Measurements from ENCODE around the gene OR1M1. TPM values are rescaled to one million over a fixed set of nuclear protein-coding genes. Genes with fewer than 3 reads are reported as not detected.
"Not testable (repeated sequence)": the region's sequence is repeated elsewhere in the genome, so short reads cannot be mapped to it uniquely, and the experiment has no call there.

The OR1M1 gene
- total RNA-seq, 4 donors from 2014 or later: not detected

DNA sequence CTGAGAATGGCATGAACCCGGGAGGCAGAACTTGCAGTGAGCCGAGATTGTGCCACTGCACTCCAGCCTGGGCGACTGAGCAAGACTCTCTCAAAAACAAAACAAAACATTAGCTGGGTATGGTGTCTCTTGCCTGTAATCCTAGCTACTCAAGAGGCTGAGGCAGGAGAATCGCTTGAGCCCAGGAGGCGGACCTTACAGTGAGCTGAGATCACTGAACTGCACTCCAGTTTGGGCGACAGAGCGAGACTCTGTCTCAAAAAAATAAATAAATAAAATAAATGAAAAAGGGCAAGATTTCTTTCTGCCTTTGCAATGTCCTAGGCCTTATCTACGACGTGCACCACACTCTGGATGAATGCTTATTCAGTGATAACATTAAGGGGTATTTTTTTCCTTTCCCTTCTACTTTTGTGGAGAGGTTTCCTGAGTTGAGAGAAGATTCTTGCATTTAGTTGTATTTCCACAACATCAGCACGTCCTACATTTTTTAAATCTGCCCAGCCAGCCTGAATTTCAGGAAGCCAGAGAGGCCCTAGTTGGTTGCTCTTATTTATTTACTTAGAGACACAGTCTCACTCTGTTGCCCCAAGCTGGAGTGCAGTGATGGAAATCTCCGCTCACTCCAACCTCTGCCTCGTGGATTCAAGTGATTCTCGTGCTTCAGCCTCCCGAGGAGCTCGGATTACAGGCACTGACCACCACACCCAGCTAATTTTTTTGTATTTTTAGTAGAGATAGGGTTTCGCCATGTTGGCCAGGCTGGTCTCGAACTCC lies 26.1 kb upstream of the OR1M1 start:
- no peak for DNase-seq
- Histone ChIP-seq H3K4me1 (peaks cover 0 to 2% (median 0%) of the 10 kb centered on the region in 3 donors), H3K4me3 (no peak overlapping the region), H3K36me3 (no peaks in the 10 kb centered on the region), H3K9me3 (no peaks in the 10 kb centered on the region), H3K27ac (no peak overlapping the region), H3K27me3 (peaks cover 0 to 69% (median 0%) of the 10 kb centered on the region in 4 donors)
- 61 to 81% methylated on average over 16 to 17 of the region's 17 CpGs for WGBS, 2 donors
- no peak for TF ChIP-seq CTCF (IDR thresholded peaks at IDR 0.05)
- no peak for TF ChIP-seq POLR2A (IDR thresholded peaks at IDR 0.05)
- intact Hi-C loops (cut with DNase I): no loop called here

GRCh38 chr19:9061879-9062278 lies 25.0 kb upstream of the OR1M1 start:
- WGBS, 2 donors: 74 to 78% methylated on average over 8 of the region's 8 CpGs
- intact Hi-C loops (cut with DNase I): no loop called here

GRCh38 chr19:9065457-9066014 lies 21.3 kb upstream of the OR1M1 start:
- no peak overlapping the region for H3K4me3 ChIP-seq
- no peaks in the 10 kb centered on the region for H3K36me3 ChIP-seq
- peaks cover 0 to 7% (median 0%) of the 10 kb centered on the region in 3 donors for H3K4me1 ChIP-seq
- no peak for DNase-seq
- intact Hi-C loops (cut with DNase I): no loop called here
- peaks cover 0 to 26% (median 0%) of the 10 kb centered on the region in 4 donors for H3K27me3 ChIP-seq
- H3K27ac ChIP-seq: no peak overlapping the region
- H3K9me3 ChIP-seq: no peaks in the 10 kb centered on the region
- TF ChIP-seq CTCF (IDR thresholded peaks at IDR 0.05): no peak
- TF ChIP-seq POLR2A (IDR thresholded peaks at IDR 0.05): no peak
- 78 to 93% methylated on average over 3 to 6 of the region's 12 CpGs for WGBS, 2 donors

More at GRCh38 chr19:9061879-9062278, 25.0 kb upstream of the OR1M1 start:
- DNase-seq: no peak
- H3K27ac ChIP-seq: no peak overlapping the region
- peaks cover 0 to 59% (median 0%) of the 10 kb centered on the region in 4 donors for H3K27me3 ChIP-seq
- no peak overlapping the region for H3K4me3 ChIP-seq
- H3K4me1 ChIP-seq: no peaks in the 10 kb centered on the region
- no peaks in the 10 kb centered on the region for H3K9me3 ChIP-seq
- TF ChIP-seq CTCF (IDR thresholded peaks at IDR 0.05) (no peak), POLR2A (IDR thresholded peaks at IDR 0.05) (no peak)
- H3K36me3 ChIP-seq: no peaks in the 10 kb centered on the region

DNA sequence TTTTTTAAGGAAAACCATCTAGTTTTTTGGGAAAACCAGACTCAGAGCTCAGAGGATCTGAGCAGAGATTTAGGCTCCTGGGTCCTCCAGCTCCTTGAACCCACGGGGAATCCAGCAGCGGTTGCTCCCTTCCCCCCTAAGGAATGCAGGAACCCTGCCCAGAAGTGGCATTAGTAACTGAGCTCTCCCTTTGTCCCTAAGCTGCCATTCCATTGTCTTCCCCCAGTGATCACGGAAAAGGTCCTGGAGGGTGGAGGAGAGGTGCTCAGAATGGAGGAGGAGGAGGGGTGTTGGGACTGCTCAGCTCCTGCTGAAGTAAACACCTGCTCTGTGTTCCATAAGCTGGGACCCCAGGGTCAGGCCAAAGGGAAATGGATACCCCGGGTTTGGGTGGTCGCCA lies 16.8 kb upstream of the OR1M1 start:
- intact Hi-C loops (cut with DNase I): no loop called here
- no peaks in the 10 kb centered on the region for H3K36me3 ChIP-seq

GRCh38 chr19:9071720-9072119 lies 15.1 kb upstream of the OR1M1 start:
- H3K9me3 ChIP-seq; H3K36me3 ChIP-seq; H3K27ac ChIP-seq; H3K27me3 ChIP-seq; intact Hi-C loops (cut with DNase I); DNase-seq; H3K4me3 ChIP-seq: not testable (repeated sequence)
- peaks cover 0 to 24% (median 6%) of the 10 kb centered on the region in 3 donors for H3K4me1 ChIP-seq
- 90 to 94% methylated on average over 6 of the region's 6 CpGs for WGBS, 2 donors

More for the DNA sequence above, 16.8 kb upstream of the OR1M1 start:
- 20 to 24% methylated on average over 4 of the region's 5 CpGs for WGBS, 2 donors
- peaks cover 0 to 13% (median 3%) of the 10 kb centered on the region in 3 donors for H3K4me1 ChIP-seq
- H3K4me3 ChIP-seq: no peak overlapping the region
- H3K27ac ChIP-seq: no peak overlapping the region
- H3K9me3 ChIP-seq: no peaks in the 10 kb centered on the region
- DNase-seq: no peak
- H3K27me3 ChIP-seq: peaks cover 0 to 8% (median 0%) of the 10 kb centered on the region in 4 donors
- TF ChIP-seq POLR2A (IDR thresholded peaks at IDR 0.05) (no peak), CTCF (IDR thresholded peaks at IDR 0.05) (no peak)
